IMR-90 (cell line): ENCODE data around the gene GFPT1.

Experiments used
- CHD1 ChIP-seq: IDR thresholded peaks from 2 replicates; pipeline ENCODE4 v1.6.1; 2012; ENCODE audit warnings: low read depth, low read length, improper control_type of control experiment
- CTCF ChIP-seq: conservative IDR thresholded peaks from 2 replicates; pipeline ENCODE4 v1.5.1; 2012; ENCODE audit warnings: mild to moderate bottlenecking, low read depth, low read length, improper control_type of control experiment
- MAZ ChIP-seq: IDR thresholded peaks from 2 replicates; pipeline ENCODE4 v1.6.1; 2012; ENCODE audit warnings: low read depth, mild to moderate bottlenecking, low read length, improper control_type of control experiment, moderate library complexity, borderline replicate concordance
- POLR2A ChIP-seq: IDR thresholded peaks from 2 replicates; pipeline ENCODE4 v1.6.1; 2012; ENCODE audit warnings: mild to moderate bottlenecking, low read depth, low read length
- RFX5 ChIP-seq: IDR thresholded peaks from 2 replicates; pipeline ENCODE4 v1.8.0; 2012; ENCODE audit warnings: low read depth, mild to moderate bottlenecking, low read length, moderate library complexity
- SMC3 ChIP-seq: fragments of 150-350 bp; IDR thresholded peaks from 2 replicates; pipeline ENCODE4 v1.6.1; 2016; ENCODE audit warnings: low read depth, mild to moderate bottlenecking, antibody characterized with exemption, low read length, moderate library complexity

GRCh38 chr2:69400121-69400520 is 13.1 kb upstream of the GFPT1 start:
- TF ChIP-seq CTCF (no peak), CHD1 (no peak), POLR2A (no peak), RFX5 (no peak), SMC3 (no peak), MAZ (no peak)
